Glutamatergic neuron (in vitro differentiated cells): ENCODE measurements around the gene NDUFS8. TPM values are rescaled to one million over a fixed set of nuclear protein-coding genes. Genes with fewer than 3 reads are reported as not detected.

Source experiments
- DNase-seq: peaks from one replicate; pipeline ENCODE4 v3.0.0; 2022
- H3K27ac Mint-ChIP-seq: one replicate; pipeline ENCODE4 v1.8.0; 2020; ENCODE audit warnings: mild to moderate bottlenecking, mixed read lengths, inconsistent platforms; ENCODE audit not compliant: unreplicated experiment
- H3K27me3 Mint-ChIP-seq: one replicate; pipeline ENCODE4 v1.8.0; 2020; ENCODE audit warnings: mild to moderate bottlenecking, moderate library complexity, mixed read lengths, inconsistent platforms; ENCODE audit not compliant: unreplicated experiment
- H3K36me3 Mint-ChIP-seq: one replicate; pipeline ENCODE4 v1.8.0; 2020; ENCODE audit warnings: mild to moderate bottlenecking, mixed read lengths, inconsistent platforms; ENCODE audit not compliant: unreplicated experiment
- H3K4me1 Mint-ChIP-seq: one replicate; pipeline ENCODE4 v1.8.0; 2020; ENCODE audit warnings: mild to moderate bottlenecking, low read depth, mixed read lengths, inconsistent platforms; ENCODE audit not compliant: unreplicated experiment
- H3K4me3 Mint-ChIP-seq: one replicate; pipeline ENCODE4 v1.8.0; 2020; ENCODE audit warnings: mild to moderate bottlenecking, mixed read lengths, inconsistent platforms; ENCODE audit not compliant: unreplicated experiment
- H3K9me3 Mint-ChIP-seq: one replicate; pipeline ENCODE4 v1.8.0; 2020; ENCODE audit warnings: mild to moderate bottlenecking, moderate library complexity, mixed read lengths, inconsistent platforms; ENCODE audit not compliant: unreplicated experiment
- total RNA-seq: library from RNA; stranded (reverse); fragmentation: NEBNext Ultra II Directional; extraction: Animal tissue kit (Norgen Biotek cat#: 25700); gene quantifications from one replicate; pipeline ENCODE4 v1.2.1, GENCODE V29; 2021; ENCODE audit not compliant: unreplicated experiment
- TF ChIP-seq, protein P1 (sequence below): fragments of 200-600 bp; sonication (generic); IDR thresholded peaks from one replicate; pipeline ENCODE4 v1.5.0; 2021; ENCODE audit not compliant: partially characterized antibody, unreplicated experiment

NDUFS8 gene
- total RNA-seq, 1 donor from 2014 or later: 136 TPM

GRCh38 chr11:68011051-68011943 lies 19.2 kb upstream of the NDUFS8 start:
- Mint-ChIP-seq H3K27ac (no peak overlapping the region), H3K9me3 (peaks cover 5% of the 10 kb centered on the region), H3K27me3 (peaks cover 5% of the 10 kb centered on the region), H3K4me3 (no peak overlapping the region), H3K36me3 (no peaks in the 10 kb centered on the region), H3K4me1 (peaks cover 6% of the 10 kb centered on the region)
- TF ChIP-seq, protein P1, sequence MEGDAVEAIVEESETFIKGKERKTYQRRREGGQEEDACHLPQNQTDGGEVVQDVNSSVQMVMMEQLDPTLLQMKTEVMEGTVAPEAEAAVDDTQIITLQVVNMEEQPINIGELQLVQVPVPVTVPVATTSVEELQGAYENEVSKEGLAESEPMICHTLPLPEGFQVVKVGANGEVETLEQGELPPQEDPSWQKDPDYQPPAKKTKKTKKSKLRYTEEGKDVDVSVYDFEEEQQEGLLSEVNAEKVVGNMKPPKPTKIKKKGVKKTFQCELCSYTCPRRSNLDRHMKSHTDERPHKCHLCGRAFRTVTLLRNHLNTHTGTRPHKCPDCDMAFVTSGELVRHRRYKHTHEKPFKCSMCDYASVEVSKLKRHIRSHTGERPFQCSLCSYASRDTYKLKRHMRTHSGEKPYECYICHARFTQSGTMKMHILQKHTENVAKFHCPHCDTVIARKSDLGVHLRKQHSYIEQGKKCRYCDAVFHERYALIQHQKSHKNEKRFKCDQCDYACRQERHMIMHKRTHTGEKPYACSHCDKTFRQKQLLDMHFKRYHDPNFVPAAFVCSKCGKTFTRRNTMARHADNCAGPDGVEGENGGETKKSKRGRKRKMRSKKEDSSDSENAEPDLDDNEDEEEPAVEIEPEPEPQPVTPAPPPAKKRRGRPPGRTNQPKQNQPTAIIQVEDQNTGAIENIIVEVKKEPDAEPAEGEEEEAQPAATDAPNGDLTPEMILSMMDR: no peak
- no peak for DNase-seq

- DNase-seq: no peak
- H3K4me1 Mint-ChIP-seq: peaks cover 10% of the 10 kb centered on the region
- TF ChIP-seq, protein P1: no peak
- H3K9me3 Mint-ChIP-seq: peaks cover 7% of the 10 kb centered on the region
- H3K4me3 Mint-ChIP-seq: no peak overlapping the region
- H3K27me3 Mint-ChIP-seq: peaks cover 9% of the 10 kb centered on the region
- no peaks in the 10 kb centered on the region for H3K36me3 Mint-ChIP-seq
- H3K27ac Mint-ChIP-seq: no peak overlapping the region
These were observed 18.2 kb upstream of the NDUFS8 start for GRCh38 chr11:68012044-68012842.

GRCh38 chr11:68012843-68013610 lies 17.5 kb upstream of the NDUFS8 start:
- H3K27ac Mint-ChIP-seq: no peak overlapping the region
- peaks cover 7% of the 10 kb centered on the region for H3K9me3 Mint-ChIP-seq

GRCh38 chr11:68013611-68014156 lies 16.8 kb upstream of the NDUFS8 start:
- H3K27ac Mint-ChIP-seq: no peak overlapping the region
- H3K9me3 Mint-ChIP-seq: peaks cover 7% of the 10 kb centered on the region
- TF ChIP-seq, protein P1: no peak
- H3K4me1 Mint-ChIP-seq: peaks cover 10% of the 10 kb centered on the region
- H3K27me3 Mint-ChIP-seq: peaks cover 9% of the 10 kb centered on the region
- DNase-seq: no peak
- H3K36me3 Mint-ChIP-seq: no peaks in the 10 kb centered on the region
- H3K4me3 Mint-ChIP-seq: no peak overlapping the region

More at GRCh38 chr11:68012843-68013610, 17.5 kb upstream of the NDUFS8 start:
- TF ChIP-seq, protein P1: no peak
- Mint-ChIP-seq H3K4me3 (no peak overlapping the region), H3K36me3 (no peaks in the 10 kb centered on the region), H3K4me1 (peaks cover 10% of the 10 kb centered on the region), H3K27me3 (peaks cover 9% of the 10 kb centered on the region)
- no peak for DNase-seq
